ENCODE measurements around the gene PRKN. TPM values are rescaled to one million over a fixed set of nuclear protein-coding genes. Genes with fewer than 3 reads are reported as not detected.

PRKN gene
- polyA plus RNA-seq, 1 donor from 2014 or later, result 1.2 TPM

GRCh38 chr6:162625846-162626540, 101.6 kb downstream of the PRKN start:
- no peak overlapping the region for H3K27ac ChIP-seq (ENCODE audit: low read length)
- no peaks in the 10 kb centered on the region for H3K79me2 ChIP-seq (replicated peaks; ENCODE audit: insufficient read depth, low read length)
- no peaks in the 10 kb centered on the region for H3F3A ChIP-seq (ENCODE audit: insufficient read depth, low read length, poor library complexity, severe bottlenecking)
- H3K9ac ChIP-seq (ENCODE audit: low read length), result no peak overlapping the region
- H2AFZ ChIP-seq (ENCODE audit: low read depth, low read length), result no peak overlapping the region
- no peaks in the 10 kb centered on the region for H3K9me3 ChIP-seq (ENCODE audit: low read length)
- TF ChIP-seq RAD21 (conservative IDR thresholded peaks at IDR 0.05) (no peak), SMC3 (conservative IDR thresholded peaks at IDR 0.05; ENCODE audit: poor library complexity) (no peak), POLR2AphosphoS5 (IDR thresholded peaks at IDR 0.05) (no peak), TAF1 (IDR thresholded peaks at IDR 0.05; ENCODE audit: low read depth) (no peak), EP300 (conservative IDR thresholded peaks at IDR 0.05; ENCODE audit: poor library complexity, severe bottlenecking) (no peak), REST (IDR thresholded peaks at IDR 0.05; ENCODE audit: borderline replicate concordance) (no peak), EZH2 (IDR thresholded peaks at IDR 0.05; ENCODE audit: borderline replicate concordance, insufficient read depth, low read length, poor library complexity, severe bottlenecking) (no peak), MXI1 (conservative IDR thresholded peaks at IDR 0.05; ENCODE audit: poor library complexity, severe bottlenecking) (no peak)
- TF ChIP-seq, protein P1, sequence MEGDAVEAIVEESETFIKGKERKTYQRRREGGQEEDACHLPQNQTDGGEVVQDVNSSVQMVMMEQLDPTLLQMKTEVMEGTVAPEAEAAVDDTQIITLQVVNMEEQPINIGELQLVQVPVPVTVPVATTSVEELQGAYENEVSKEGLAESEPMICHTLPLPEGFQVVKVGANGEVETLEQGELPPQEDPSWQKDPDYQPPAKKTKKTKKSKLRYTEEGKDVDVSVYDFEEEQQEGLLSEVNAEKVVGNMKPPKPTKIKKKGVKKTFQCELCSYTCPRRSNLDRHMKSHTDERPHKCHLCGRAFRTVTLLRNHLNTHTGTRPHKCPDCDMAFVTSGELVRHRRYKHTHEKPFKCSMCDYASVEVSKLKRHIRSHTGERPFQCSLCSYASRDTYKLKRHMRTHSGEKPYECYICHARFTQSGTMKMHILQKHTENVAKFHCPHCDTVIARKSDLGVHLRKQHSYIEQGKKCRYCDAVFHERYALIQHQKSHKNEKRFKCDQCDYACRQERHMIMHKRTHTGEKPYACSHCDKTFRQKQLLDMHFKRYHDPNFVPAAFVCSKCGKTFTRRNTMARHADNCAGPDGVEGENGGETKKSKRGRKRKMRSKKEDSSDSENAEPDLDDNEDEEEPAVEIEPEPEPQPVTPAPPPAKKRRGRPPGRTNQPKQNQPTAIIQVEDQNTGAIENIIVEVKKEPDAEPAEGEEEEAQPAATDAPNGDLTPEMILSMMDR (IDR thresholded peaks at IDR 0.05; ENCODE audit: poor library complexity, severe bottlenecking), result no peak
- no peaks in the 10 kb centered on the region for H3K27me3 ChIP-seq (ENCODE audit: insufficient read depth, low read depth, low read length)
- no peak overlapping the region for H3K4me3 ChIP-seq (ENCODE audit: low read length)
- no peak overlapping the region for H3K4me2 ChIP-seq (ENCODE audit: low read length)
- H3K36me3 ChIP-seq (ENCODE audit: insufficient read depth, low read length), result no peaks in the 10 kb centered on the region
- H3K9me2 ChIP-seq (ENCODE audit: insufficient read depth, low read length), result no peaks in the 10 kb centered on the region
- no peaks in the 10 kb centered on the region for H4K20me1 ChIP-seq (ENCODE audit: insufficient read depth)

DNA sequence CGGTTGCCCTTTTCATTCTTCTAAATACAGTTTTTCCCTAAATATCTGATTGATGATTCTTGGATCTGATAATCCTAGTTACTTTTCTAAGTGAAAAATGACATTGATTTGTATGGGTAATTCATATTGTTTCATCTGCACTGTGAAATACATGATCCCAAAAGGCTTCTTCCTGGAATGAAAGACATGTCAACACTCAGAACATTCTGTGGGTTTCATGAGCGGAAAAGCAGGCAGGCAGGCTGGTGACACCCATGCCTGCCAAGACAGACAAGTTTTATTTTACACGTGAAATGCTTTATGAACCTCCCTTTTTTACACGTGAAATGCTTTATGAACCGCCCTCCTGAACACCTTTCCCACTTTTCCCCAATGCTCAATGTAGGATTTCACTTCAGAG, 105.0 kb downstream of the PRKN start:
- H3K9me2 ChIP-seq (ENCODE audit: insufficient read depth, low read length), result no peaks in the 10 kb centered on the region
- TF ChIP-seq, protein P1 (IDR thresholded peaks at IDR 0.05; ENCODE audit: poor library complexity, severe bottlenecking), result no peak
- TF ChIP-seq EP300 (conservative IDR thresholded peaks at IDR 0.05; ENCODE audit: poor library complexity, severe bottlenecking), result peak; percentile 61
- no peak for TF ChIP-seq TAF1 (IDR thresholded peaks at IDR 0.05; ENCODE audit: low read depth)
- TF ChIP-seq EZH2 (IDR thresholded peaks at IDR 0.05; ENCODE audit: borderline replicate concordance, insufficient read depth, low read length, poor library complexity, severe bottlenecking), result no peak
- TF ChIP-seq MXI1 (conservative IDR thresholded peaks at IDR 0.05; ENCODE audit: poor library complexity, severe bottlenecking), result no peak
- TF ChIP-seq RAD21 (conservative IDR thresholded peaks at IDR 0.05), result peak; percentile 18
- TF ChIP-seq SMC3 (conservative IDR thresholded peaks at IDR 0.05; ENCODE audit: poor library complexity), result peak; percentile 17
- peak; percentile 45 for TF ChIP-seq POLR2AphosphoS5 (IDR thresholded peaks at IDR 0.05)
- no peak for TF ChIP-seq REST (IDR thresholded peaks at IDR 0.05; ENCODE audit: borderline replicate concordance)
- H3K36me3 ChIP-seq (ENCODE audit: insufficient read depth, low read length), result no peaks in the 10 kb centered on the region
- H3K27me3 ChIP-seq (ENCODE audit: insufficient read depth, low read depth, low read length), result no peaks in the 10 kb centered on the region
- no peaks in the 10 kb centered on the region for H3K79me2 ChIP-seq (replicated peaks; ENCODE audit: insufficient read depth, low read length)
- H3K4me2 ChIP-seq (ENCODE audit: low read length), result no peak overlapping the region
- H2AFZ ChIP-seq (ENCODE audit: low read depth, low read length), result no peak overlapping the region
- H3K4me3 ChIP-seq (ENCODE audit: low read length), result no peak overlapping the region
- H3K9ac ChIP-seq (ENCODE audit: low read length), result no peak overlapping the region
- no peaks in the 10 kb centered on the region for H3F3A ChIP-seq (ENCODE audit: insufficient read depth, low read length, poor library complexity, severe bottlenecking)
- H3K27ac ChIP-seq (ENCODE audit: low read length), result peak overlapping the region; percentile 23
- no peaks in the 10 kb centered on the region for H4K20me1 ChIP-seq (ENCODE audit: insufficient read depth)
- no peaks in the 10 kb centered on the region for H3K9me3 ChIP-seq (ENCODE audit: low read length)

Data from neural cell (in vitro differentiated cells).